SK-N-SH (cell line): ENCODE measurements around the gene SNRNP25. TPM values are rescaled to one million over a fixed set of nuclear protein-coding genes. Genes with fewer than 3 reads are reported as not detected.

Source experiments
- CTCF ChIA-PET: fragments of 300-600, 350-600 bp; formaldehyde crosslinking; extraction: SDS; loops from one replicate; lab custom pipeline; 2021; lab: Yijun Ruan, JAX
- POLR2A ChIA-PET: fragments of 350-600 bp; sonication (Branson Sonifier 250); formaldehyde crosslinking; extraction: SDS; loops from one replicate; lab custom pipeline; 2020; ENCODE audit warnings: antibody characterized with exemption, inconsistent platforms; lab: Yijun Ruan, JAX
- DNase-seq: peaks from one replicate; pipeline ENCODE4 v3.0.0; 2012
- H2AFZ ChIP-seq: fragments of 200-600 bp; sonication (generic); 2 replicates; pipeline ENCODE4 v1.8.1; 2016; ENCODE audit warnings: antibody characterized with exemption, mild to moderate bottlenecking, low read depth
- H3F3A ChIP-seq: fragments of 200-600 bp; sonication (generic); replicated peaks from 2 replicates; pipeline ENCODE3; 2016; ENCODE audit warnings: antibody characterized with exemption, mild to moderate bottlenecking; ENCODE audit not compliant: insufficient read depth
- H3K27ac ChIP-seq, 2 experiments: fragments of 200-500 bp in 1 of 2; fragments of 200-600 bp in 1 of 2; sonication (Bioruptor generic) in 1 of 2; sonication (generic), shearing (Covaris generic) in 1 of 2; 2 replicates each; pipeline versions ENCODE4 v1.5.1 to v1.6.1; 2014 to 2016; ENCODE audit warnings: low read depth in 2 of 2, inconsistent platforms in 1 of 2, low read length in 1 of 2, mild to moderate bottlenecking in 1 of 2, mixed read lengths in 1 of 2
- H3K27me3 ChIP-seq: fragments of 200-600 bp; sonication (generic), shearing (Covaris generic); 2 replicates; pipeline ENCODE4 v1.6.1; 2016; ENCODE audit warnings: mixed run types; ENCODE audit not compliant: insufficient read depth
- H3K36me3 ChIP-seq, 2 experiments: fragments of 200-500 bp in 1 of 2; fragments of 200-600 bp in 1 of 2; sonication (Bioruptor generic) in 1 of 2; sonication (generic) in 1 of 2; replicated peaks in 1 of 2; 2 replicates each; pipeline versions ENCODE3 to v1.5.1; 2014 to 2016; ENCODE audit warnings: low read length in 1 of 2, mild to moderate bottlenecking in 1 of 2; ENCODE audit not compliant: insufficient read depth in 2 of 2, control insufficient read depth in 1 of 2
- H3K4me1 ChIP-seq, 2 experiments: fragments of 200-500 bp in 1 of 2; fragments of 200-600 bp in 1 of 2; sonication (Bioruptor generic) in 1 of 2; sonication (generic), shearing (Covaris generic) in 1 of 2; 2 replicates each; pipeline versions ENCODE4 v1.5.1 to v1.6.1; 2014 to 2016; ENCODE audit warnings: low read depth in 1 of 2, low read length in 1 of 2, mixed run types in 1 of 2; ENCODE audit not compliant: insufficient read depth in 2 of 2, control insufficient read depth in 1 of 2
- H3K4me2 ChIP-seq: fragments of 200-600 bp; sonication (generic), shearing (Covaris generic); 2 replicates; pipeline ENCODE4 v1.6.1; 2017; ENCODE audit warnings: mixed run types
- H3K4me3 ChIP-seq, 2 experiments: fragments of 200-500 bp in 1 of 2; fragments of 200-600 bp in 1 of 2; sonication (Bioruptor generic) in 1 of 2; sonication (generic), shearing (Covaris generic) in 1 of 2; 2 replicates each; pipeline versions ENCODE4 v1.5.1 to v1.8.1; 2014 to 2016; ENCODE audit warnings: low read depth in 2 of 2, inconsistent platforms in 1 of 2, low read length in 1 of 2, mild to moderate bottlenecking in 1 of 2, mixed read lengths in 1 of 2, moderate library complexity in 1 of 2
- H3K79me2 ChIP-seq: fragments of 200-600 bp; sonication (generic); 2 replicates; pipeline ENCODE4 v1.8.1; 2017; ENCODE audit warnings: mild to moderate bottlenecking; ENCODE audit not compliant: insufficient read depth
- H3K9ac ChIP-seq: fragments of 200-600 bp; sonication (generic); 2 replicates; pipeline ENCODE4 v1.6.1; 2017; ENCODE audit warnings: mixed run types
- H3K9me2 ChIP-seq: fragments of 200-600 bp; sonication (generic); 2 replicates; pipeline ENCODE4 v1.6.1; 2017; ENCODE audit warnings: mixed run types
- H3K9me3 ChIP-seq: fragments of 200-600 bp; sonication (generic); 2 replicates; pipeline ENCODE4 v1.6.1; 2017; ENCODE audit warnings: mixed run types, mild to moderate bottlenecking, moderate library complexity
- H4K20me1 ChIP-seq: fragments of 200-600 bp; sonication (generic); 2 replicates; pipeline ENCODE4 v1.6.1; 2017; ENCODE audit warnings: mild to moderate bottlenecking, mixed run types; ENCODE audit not compliant: insufficient read depth
- ELF1 ChIP-seq: IDR thresholded peaks from 2 replicates; pipeline ENCODE4 v1.4.0; 2012
- EZH2phosphoT487 ChIP-seq: fragments of 200-600 bp; sonication (generic); IDR thresholded peaks from 2 replicates; pipeline ENCODE4 v1.6.1; 2017; ENCODE audit warnings: low read depth, mixed run types, mild to moderate bottlenecking, antibody characterized with exemption, moderate library complexity, borderline replicate concordance
- FOXM1 ChIP-seq: IDR thresholded peaks from 2 replicates; pipeline ENCODE4 v1.4.0; 2012; ENCODE audit warnings: low read depth, mild to moderate bottlenecking
- GATA2 ChIP-seq: sonication (generic); formaldehyde crosslinking; IDR thresholded peaks from 2 replicates; pipeline ENCODE4 v1.5.0; 2020; ENCODE audit warnings: mild to moderate bottlenecking, missing genetic modification reagents
- MXI1 ChIP-seq: IDR thresholded peaks from 2 replicates; pipeline ENCODE4 v1.6.1; 2012; ENCODE audit warnings: mild to moderate bottlenecking, low read depth, low read length, improper control_type of control experiment
- NRF1 ChIP-seq: IDR thresholded peaks from 2 replicates; pipeline ENCODE4 v1.6.1; 2012; ENCODE audit warnings: low read depth, mild to moderate bottlenecking, low read length
- POLR2AphosphoS5 ChIP-seq: IDR thresholded peaks from 2 replicates; pipeline ENCODE4 v1.6.1; 2012; ENCODE audit warnings: low read depth, low read length
- RAD21 ChIP-seq: IDR thresholded peaks from 2 replicates; pipeline ENCODE4 v1.6.1; 2012; ENCODE audit warnings: mild to moderate bottlenecking, low read length
- RCOR1 ChIP-seq: fragments of 150-350 bp; IDR thresholded peaks from 2 replicates; pipeline ENCODE4 v1.6.1; 2017; ENCODE audit warnings: antibody characterized with exemption, low read length
- TCF12 ChIP-seq: IDR thresholded peaks from 2 replicates; pipeline ENCODE4 v1.4.0; 2012
- WGBS: methylation state at CpG from one replicate; pipeline ENCODE4 v1.1.6; 2017; ENCODE audit warnings: low lambda C conversion rate; 5-methylcytosine and 5-hydroxymethylcytosine counted together
- polyA plus RNA-seq, 3 experiments: library from polyadenylated mRNA; depleted of rRNA; stranded (reverse); fragments of >200 nt; gene quantifications; 2 replicates each; pipeline ENCODE4 v1.2.3, GENCODE V29; 2012
- TF ChIP-seq, protein P1 (sequence below): IDR thresholded peaks from 2 replicates; pipeline ENCODE4 v1.6.1; 2012; ENCODE audit warnings: mild to moderate bottlenecking, low read depth, low read length, moderate library complexity
- TF ChIP-seq, protein P2 (sequence below): fragments of 150-350 bp; IDR thresholded peaks from 2 replicates; pipeline ENCODE4 v1.6.1; 2016; ENCODE audit warnings: mild to moderate bottlenecking, low read depth, low read length
- TF ChIP-seq, protein P3 (sequence below): IDR thresholded peaks from 2 replicates; pipeline ENCODE4 v1.4.0; 2012; ENCODE audit warnings: low read depth, borderline replicate concordance

The SNRNP25 gene
- polyA plus RNA-seq, 1 of the 3 experiments (the other 2 are of a cell fraction) = 73.4 TPM

DNA sequence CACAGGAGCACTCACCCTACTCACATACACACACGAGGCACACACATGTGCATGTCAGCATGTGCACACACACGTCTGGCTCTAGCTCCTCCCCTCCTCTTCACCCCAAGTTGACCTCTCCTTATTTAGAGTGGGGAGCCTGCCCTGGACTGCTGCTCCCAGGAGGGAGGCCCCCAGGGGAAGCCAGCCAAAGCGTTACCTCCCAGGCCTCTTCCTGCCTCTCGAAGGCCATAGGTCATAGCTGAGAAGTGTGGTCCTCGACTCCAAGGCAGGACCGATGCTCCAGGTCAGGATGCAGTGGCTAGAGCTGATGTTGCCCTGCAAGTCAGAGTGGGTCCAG is 19.0 kb upstream of the SNRNP25 start:
- no peak overlapping the region for H3K9ac ChIP-seq
- no peak for TF ChIP-seq EZH2phosphoT487
- TF ChIP-seq RCOR1 = no peak
- no peak for TF ChIP-seq MXI1
- no peak for TF ChIP-seq RAD21
- TF ChIP-seq NRF1 = no peak
- TF ChIP-seq, protein P1, sequence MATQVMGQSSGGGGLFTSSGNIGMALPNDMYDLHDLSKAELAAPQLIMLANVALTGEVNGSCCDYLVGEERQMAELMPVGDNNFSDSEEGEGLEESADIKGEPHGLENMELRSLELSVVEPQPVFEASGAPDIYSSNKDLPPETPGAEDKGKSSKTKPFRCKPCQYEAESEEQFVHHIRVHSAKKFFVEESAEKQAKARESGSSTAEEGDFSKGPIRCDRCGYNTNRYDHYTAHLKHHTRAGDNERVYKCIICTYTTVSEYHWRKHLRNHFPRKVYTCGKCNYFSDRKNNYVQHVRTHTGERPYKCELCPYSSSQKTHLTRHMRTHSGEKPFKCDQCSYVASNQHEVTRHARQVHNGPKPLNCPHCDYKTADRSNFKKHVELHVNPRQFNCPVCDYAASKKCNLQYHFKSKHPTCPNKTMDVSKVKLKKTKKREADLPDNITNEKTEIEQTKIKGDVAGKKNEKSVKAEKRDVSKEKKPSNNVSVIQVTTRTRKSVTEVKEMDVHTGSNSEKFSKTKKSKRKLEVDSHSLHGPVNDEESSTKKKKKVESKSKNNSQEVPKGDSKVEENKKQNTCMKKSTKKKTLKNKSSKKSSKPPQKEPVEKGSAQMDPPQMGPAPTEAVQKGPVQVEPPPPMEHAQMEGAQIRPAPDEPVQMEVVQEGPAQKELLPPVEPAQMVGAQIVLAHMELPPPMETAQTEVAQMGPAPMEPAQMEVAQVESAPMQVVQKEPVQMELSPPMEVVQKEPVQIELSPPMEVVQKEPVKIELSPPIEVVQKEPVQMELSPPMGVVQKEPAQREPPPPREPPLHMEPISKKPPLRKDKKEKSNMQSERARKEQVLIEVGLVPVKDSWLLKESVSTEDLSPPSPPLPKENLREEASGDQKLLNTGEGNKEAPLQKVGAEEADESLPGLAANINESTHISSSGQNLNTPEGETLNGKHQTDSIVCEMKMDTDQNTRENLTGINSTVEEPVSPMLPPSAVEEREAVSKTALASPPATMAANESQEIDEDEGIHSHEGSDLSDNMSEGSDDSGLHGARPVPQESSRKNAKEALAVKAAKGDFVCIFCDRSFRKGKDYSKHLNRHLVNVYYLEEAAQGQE = no peak
- TF ChIP-seq, protein P2, sequence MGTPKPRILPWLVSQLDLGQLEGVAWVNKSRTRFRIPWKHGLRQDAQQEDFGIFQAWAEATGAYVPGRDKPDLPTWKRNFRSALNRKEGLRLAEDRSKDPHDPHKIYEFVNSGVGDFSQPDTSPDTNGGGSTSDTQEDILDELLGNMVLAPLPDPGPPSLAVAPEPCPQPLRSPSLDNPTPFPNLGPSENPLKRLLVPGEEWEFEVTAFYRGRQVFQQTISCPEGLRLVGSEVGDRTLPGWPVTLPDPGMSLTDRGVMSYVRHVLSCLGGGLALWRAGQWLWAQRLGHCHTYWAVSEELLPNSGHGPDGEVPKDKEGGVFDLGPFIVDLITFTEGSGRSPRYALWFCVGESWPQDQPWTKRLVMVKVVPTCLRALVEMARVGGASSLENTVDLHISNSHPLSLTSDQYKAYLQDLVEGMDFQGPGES = no peak
- no peak for TF ChIP-seq TCF12
- TF ChIP-seq ELF1 = no peak
- no peak for TF ChIP-seq FOXM1
- H3F3A ChIP-seq = no peaks in the 10 kb centered on the region
- H3K79me2 ChIP-seq = no peaks in the 10 kb centered on the region
- no peaks in the 10 kb centered on the region for H3K27me3 ChIP-seq
- no peak for DNase-seq
- no peaks in the 10 kb centered on the region for H3K36me3 ChIP-seq
- H3K9me2 ChIP-seq = no peaks in the 10 kb centered on the region
- H3K9me3 ChIP-seq = no peaks in the 10 kb centered on the region
- no peaks in the 10 kb centered on the region for H4K20me1 ChIP-seq
- H2AFZ ChIP-seq = no peak overlapping the region
- peaks cover 0 to 5% of the 10 kb centered on the region in 2 experiments; a peak in 1 of 4 replicates for H3K4me1 ChIP-seq
- H3K4me3 ChIP-seq = no peak overlapping the region
- no peak overlapping the region for H3K4me2 ChIP-seq
- WGBS = 74% methylated on average over 3 of the region's 6 CpGs
- H3K27ac ChIP-seq = no peak overlapping the region
- ChIA-PET CTCF (interaction anchor here (0.7 to 1.0 kb wide), 2 partner anchors 72 to 84 kb away, joined by 3 to 4 read pairs; no protein-coding TSS in a partner anchor), POLR2A (no interaction called here)

DNA sequence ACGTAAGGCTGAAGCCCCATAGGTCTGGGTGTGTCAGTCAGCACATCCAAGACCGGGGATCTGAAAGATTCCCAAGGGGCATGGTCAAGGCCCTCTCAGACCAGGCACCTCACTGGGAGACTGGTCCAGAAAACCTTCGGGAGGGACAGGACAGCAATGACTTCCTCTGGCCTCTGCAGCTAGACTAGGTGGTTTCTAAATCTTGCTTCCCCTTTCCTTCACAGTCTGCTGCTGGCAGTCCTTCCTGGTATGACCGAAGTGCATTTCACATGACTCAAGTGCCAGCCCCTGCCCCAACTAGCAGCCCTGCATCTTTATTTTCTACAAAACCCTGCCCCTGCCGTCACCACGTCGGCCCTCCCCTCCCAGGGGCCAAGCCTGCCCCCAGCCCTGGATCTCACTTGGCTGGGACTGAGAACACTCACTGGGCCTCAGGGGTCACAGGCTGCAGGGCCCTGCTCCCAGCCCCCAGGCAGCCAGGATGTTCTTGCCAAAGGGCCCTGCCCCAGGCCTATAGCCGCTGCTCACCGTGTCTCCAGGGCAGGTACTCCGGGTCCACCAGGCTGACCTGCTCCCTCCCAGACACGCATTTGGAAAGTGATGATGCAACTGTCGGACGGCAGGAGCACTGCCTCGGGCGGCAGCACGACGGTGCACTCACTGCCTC is 18.5 kb upstream of the SNRNP25 start:
- no peaks in the 10 kb centered on the region for H3F3A ChIP-seq
- TF ChIP-seq TCF12 (no peak), POLR2AphosphoS5 (no peak), GATA2 (no peak)
- TF ChIP-seq, protein P3, sequence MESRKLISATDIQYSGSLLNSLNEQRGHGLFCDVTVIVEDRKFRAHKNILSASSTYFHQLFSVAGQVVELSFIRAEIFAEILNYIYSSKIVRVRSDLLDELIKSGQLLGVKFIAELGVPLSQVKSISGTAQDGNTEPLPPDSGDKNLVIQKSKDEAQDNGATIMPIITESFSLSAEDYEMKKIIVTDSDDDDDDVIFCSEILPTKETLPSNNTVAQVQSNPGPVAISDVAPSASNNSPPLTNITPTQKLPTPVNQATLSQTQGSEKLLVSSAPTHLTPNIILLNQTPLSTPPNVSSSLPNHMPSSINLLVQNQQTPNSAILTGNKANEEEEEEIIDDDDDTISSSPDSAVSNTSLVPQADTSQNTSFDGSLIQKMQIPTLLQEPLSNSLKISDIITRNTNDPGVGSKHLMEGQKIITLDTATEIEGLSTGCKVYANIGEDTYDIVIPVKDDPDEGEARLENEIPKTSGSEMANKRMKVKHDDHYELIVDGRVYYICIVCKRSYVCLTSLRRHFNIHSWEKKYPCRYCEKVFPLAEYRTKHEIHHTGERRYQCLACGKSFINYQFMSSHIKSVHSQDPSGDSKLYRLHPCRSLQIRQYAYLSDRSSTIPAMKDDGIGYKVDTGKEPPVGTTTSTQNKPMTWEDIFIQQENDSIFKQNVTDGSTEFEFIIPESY = no peak
- no peaks in the 10 kb centered on the region for H3K36me3 ChIP-seq
- peaks cover 0 to 5% of the 10 kb centered on the region in 2 experiments; a peak in 1 of 4 replicates for H3K4me1 ChIP-seq
- CTCF ChIA-PET = interaction anchor here (0.7 to 1.0 kb wide), 2 partner anchors 72 to 83 kb away, joined by 3 to 4 read pairs; no protein-coding TSS in a partner anchor
- H3K27me3 ChIP-seq = no peaks in the 10 kb centered on the region
- POLR2A ChIA-PET = no interaction called here
- no peak overlapping the region for H2AFZ ChIP-seq
- WGBS = 87% methylated on average over 15 of the region's 17 CpGs
- H3K4me3 ChIP-seq = no peak overlapping the region
- H3K27ac ChIP-seq = no peak overlapping the region
- H3K79me2 ChIP-seq = no peaks in the 10 kb centered on the region
- no peak overlapping the region for H3K4me2 ChIP-seq
- DNase-seq = no peak
- no peaks in the 10 kb centered on the region for H3K9me3 ChIP-seq
- H4K20me1 ChIP-seq = no peaks in the 10 kb centered on the region
- no peak overlapping the region for H3K9ac ChIP-seq
- no peaks in the 10 kb centered on the region for H3K9me2 ChIP-seq
